Measurements from ENCODE around the gene GLG1. TPM values are rescaled to one million over a fixed set of nuclear protein-coding genes. Genes with fewer than 3 reads are reported as not detected.

Gene GLG1
- polyA plus RNA-seq, 1 donor from 2014 or later = 36.6 TPM

- TF ChIP-seq RAD21 (conservative IDR thresholded peaks at IDR 0.05) (no peak), CTCF (IDR thresholded peaks at IDR 0.05; ENCODE audit: poor library complexity, severe bottlenecking) (no peak), POLR2AphosphoS5 (IDR thresholded peaks at IDR 0.05) (no peak), REST (IDR thresholded peaks at IDR 0.05; ENCODE audit: borderline replicate concordance) (no peak), MXI1 (conservative IDR thresholded peaks at IDR 0.05; ENCODE audit: poor library complexity, severe bottlenecking) (no peak), EZH2 (IDR thresholded peaks at IDR 0.05; ENCODE audit: borderline replicate concordance, insufficient read depth, low read length, poor library complexity, severe bottlenecking) (no peak), EP300 (conservative IDR thresholded peaks at IDR 0.05; ENCODE audit: poor library complexity, severe bottlenecking) (no peak), SMC3 (conservative IDR thresholded peaks at IDR 0.05; ENCODE audit: poor library complexity) (no peak), TAF1 (IDR thresholded peaks at IDR 0.05; ENCODE audit: low read depth) (no peak)
- Histone ChIP-seq H3K79me2 (replicated peaks; ENCODE audit: insufficient read depth, low read length) (peaks cover 46% of the 10 kb centered on the region), H3K9me3 (ENCODE audit: low read length) (no peaks in the 10 kb centered on the region), H3K9ac (ENCODE audit: low read length) (no peak overlapping the region), H3F3A (ENCODE audit: insufficient read depth, low read length, poor library complexity, severe bottlenecking) (no peaks in the 10 kb centered on the region), H3K27ac (ENCODE audit: low read length) (no peak overlapping the region), H3K4me2 (ENCODE audit: low read length) (no peak overlapping the region), H2AFZ (ENCODE audit: low read depth, low read length) (no peak overlapping the region), H3K36me3 (ENCODE audit: insufficient read depth, low read length) (no peaks in the 10 kb centered on the region), H3K27me3 (ENCODE audit: insufficient read depth, low read depth, low read length) (no peaks in the 10 kb centered on the region), H4K20me1 (ENCODE audit: insufficient read depth) (no peaks in the 10 kb centered on the region), H3K4me3 (ENCODE audit: low read length) (no peak overlapping the region), H3K9me2 (ENCODE audit: insufficient read depth, low read length) (no peaks in the 10 kb centered on the region)
Observed at GRCh38 chr16:74574146-74574545, 32.8 kb downstream of the GLG1 start.

DNA sequence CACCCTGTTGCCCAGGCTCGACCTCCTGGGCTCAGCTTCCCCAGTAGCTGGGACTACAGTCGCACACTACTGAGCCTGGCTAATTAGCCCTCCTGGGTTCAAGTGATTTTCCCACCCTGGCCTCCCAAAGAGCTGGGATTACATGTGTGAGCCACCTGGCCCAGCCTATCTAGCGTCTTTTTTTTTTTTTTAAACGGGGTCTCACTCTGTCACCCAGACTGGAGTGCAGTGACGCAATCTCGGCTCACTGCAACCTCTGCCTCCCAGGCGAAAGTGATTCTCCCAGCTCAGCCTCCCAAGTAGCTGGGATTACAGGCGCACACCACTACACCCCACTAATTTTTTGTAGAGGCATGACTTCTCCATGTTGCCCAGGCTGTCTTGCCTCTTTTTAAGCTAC lies 33.3 kb downstream of the GLG1 start:
- no peak overlapping the region for H3K4me2 ChIP-seq (ENCODE audit: low read length)
- H4K20me1 ChIP-seq (ENCODE audit: insufficient read depth) = no peaks in the 10 kb centered on the region
- no peak overlapping the region for H2AFZ ChIP-seq (ENCODE audit: low read depth, low read length)
- no peak overlapping the region for H3K9ac ChIP-seq (ENCODE audit: low read length)
- no peaks in the 10 kb centered on the region for H3K27me3 ChIP-seq (ENCODE audit: insufficient read depth, low read depth, low read length)
- H3K4me3 ChIP-seq (ENCODE audit: low read length) = no peak overlapping the region
- TF ChIP-seq MXI1 (conservative IDR thresholded peaks at IDR 0.05; ENCODE audit: poor library complexity, severe bottlenecking) = no peak
- TF ChIP-seq EP300 (conservative IDR thresholded peaks at IDR 0.05; ENCODE audit: poor library complexity, severe bottlenecking) = no peak
- no peak for TF ChIP-seq REST (IDR thresholded peaks at IDR 0.05; ENCODE audit: borderline replicate concordance)
- H3K27ac ChIP-seq (ENCODE audit: low read length) = no peak overlapping the region
- no peaks in the 10 kb centered on the region for H3K9me3 ChIP-seq (ENCODE audit: low read length)
- H3K9me2 ChIP-seq (ENCODE audit: insufficient read depth, low read length) = no peaks in the 10 kb centered on the region
- H3F3A ChIP-seq (ENCODE audit: insufficient read depth, low read length, poor library complexity, severe bottlenecking) = no peaks in the 10 kb centered on the region
- peaks cover 51% of the 10 kb centered on the region for H3K79me2 ChIP-seq (replicated peaks; ENCODE audit: insufficient read depth, low read length)
- H3K36me3 ChIP-seq (ENCODE audit: insufficient read depth, low read length) = no peaks in the 10 kb centered on the region

Measured in neural cell (in vitro differentiated cells).